Activated T-helper 9 cell treated with anti-CD3 and anti-CD28 coated beads, Interleukin-2, amount 50 U/mL, for 16 hours (primary cell): ENCODE results near the gene CHCHD6.

Experiments used
- DNase-seq: peaks from one replicate; pipeline ENCODE4 v3.0.0-alpha.2; 2020; ENCODE audit warnings: low read depth

The CHCHD6 gene

GRCh38 chr3:126960604-126960995 lies 256.6 kb downstream of the CHCHD6 start:
- DNase-seq = no peak

DNA sequence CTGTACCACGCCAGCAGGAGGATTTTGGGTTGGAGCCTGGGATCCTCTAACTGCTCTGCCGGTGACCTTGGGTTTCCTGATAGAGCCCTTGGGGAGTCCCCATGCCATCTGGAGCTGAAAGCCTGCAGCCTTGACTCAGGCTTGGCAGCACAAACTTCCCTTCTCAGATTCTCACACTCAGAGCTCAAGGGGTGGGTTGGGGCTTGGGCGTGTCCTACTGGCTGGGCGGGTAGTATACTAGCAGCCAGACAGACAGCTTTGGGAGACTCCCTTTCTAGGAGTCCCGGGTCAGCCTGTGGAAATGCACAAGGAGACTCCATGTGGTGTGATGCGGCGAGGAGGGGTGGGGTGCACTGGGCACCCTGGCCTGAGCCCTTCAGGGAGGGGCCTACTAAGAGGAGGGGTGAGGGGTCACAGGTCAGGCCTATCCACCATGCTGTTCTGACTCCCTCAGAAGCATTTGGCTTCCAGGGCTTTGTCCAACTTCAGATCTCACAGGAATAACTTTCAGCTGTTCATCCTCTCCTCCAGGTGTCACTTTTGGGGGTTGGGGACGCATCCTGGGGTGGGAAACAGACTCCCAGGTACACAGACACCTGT lies 257.3 kb downstream of the CHCHD6 start:
- no peak for DNase-seq

GRCh38 chr3:126961791-126962461 lies 257.9 kb downstream of the CHCHD6 start:
- no peak for DNase-seq

DNA sequence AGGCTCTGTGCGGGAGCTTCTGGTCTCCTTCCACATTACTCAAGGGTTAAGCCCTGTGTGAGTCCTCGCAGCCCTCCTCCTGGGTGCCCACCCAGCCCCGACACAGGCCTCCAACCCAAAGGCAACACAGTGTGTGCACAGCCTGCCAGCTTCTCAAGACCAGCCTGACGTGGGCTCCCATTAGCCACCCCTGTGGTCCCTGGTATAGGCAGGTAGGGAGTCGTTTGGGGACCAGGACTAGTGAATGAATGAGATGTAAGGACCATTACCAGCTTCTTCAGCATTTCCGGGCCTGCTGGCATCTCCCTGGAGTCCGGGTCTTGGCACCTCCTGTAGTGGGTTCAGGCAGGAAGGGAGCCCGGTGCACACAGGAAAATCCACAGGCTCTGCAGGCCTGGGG lies 258.7 kb downstream of the CHCHD6 start:
- DNase-seq = no peak

GRCh38 chr3:126963261-126964190 lies 259.5 kb downstream of the CHCHD6 start:
- DNase-seq = no peak

DNA sequence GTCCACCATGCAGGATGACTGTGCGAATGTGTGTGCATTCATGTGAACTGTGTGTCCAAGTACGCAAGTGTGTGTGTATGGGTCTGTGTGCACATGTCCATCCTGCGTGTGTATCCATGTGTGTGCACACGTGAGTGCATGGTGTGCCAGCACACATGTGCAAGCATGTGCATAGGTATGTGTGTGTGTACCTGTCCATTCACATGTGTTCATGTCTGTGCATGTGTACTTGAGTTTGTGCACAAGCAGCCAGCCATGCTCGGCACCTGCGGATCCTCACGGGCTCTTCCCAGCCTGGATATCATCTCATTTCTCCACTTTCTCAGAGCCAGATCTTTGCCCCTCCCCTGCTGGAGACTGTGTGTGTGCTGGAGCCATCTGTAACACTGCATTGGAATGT lies 260.2 kb downstream of the CHCHD6 start:
- no peak for DNase-seq

- DNase-seq = no peak
These were observed 260.9 kb downstream of the CHCHD6 start for GRCh38 chr3:126964950-126965349.

DNA sequence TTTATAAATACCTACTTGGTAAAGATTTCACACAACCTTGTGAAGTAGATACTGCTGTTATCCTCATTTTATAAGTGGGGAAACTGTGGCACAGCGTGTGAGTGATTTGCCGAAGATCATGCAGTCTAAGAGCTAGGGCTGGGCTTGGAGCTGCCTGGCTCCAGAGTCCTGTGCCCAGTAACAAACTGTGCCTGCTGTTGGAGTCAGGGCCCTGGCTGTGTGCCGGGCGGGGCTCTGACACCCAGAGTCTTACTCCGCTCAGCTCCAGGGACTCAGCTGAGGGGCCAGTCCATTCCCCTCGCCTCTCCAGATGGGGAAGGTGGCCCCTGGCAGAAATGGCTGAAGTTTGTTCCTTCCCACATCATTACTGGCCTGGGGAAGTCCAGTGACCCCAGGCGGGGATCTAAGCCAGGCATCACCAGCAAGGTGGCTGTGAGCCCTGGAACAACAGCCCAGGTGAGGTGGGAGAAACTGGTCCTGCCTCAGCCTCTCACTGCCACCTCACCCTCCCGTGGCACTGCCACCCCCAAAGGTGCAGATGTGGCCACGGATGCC lies 261.6 kb downstream of the CHCHD6 start:
- DNase-seq = no peak

GRCh38 chr3:126967386-126967785 lies 263.3 kb downstream of the CHCHD6 start:
- no peak for DNase-seq

DNA sequence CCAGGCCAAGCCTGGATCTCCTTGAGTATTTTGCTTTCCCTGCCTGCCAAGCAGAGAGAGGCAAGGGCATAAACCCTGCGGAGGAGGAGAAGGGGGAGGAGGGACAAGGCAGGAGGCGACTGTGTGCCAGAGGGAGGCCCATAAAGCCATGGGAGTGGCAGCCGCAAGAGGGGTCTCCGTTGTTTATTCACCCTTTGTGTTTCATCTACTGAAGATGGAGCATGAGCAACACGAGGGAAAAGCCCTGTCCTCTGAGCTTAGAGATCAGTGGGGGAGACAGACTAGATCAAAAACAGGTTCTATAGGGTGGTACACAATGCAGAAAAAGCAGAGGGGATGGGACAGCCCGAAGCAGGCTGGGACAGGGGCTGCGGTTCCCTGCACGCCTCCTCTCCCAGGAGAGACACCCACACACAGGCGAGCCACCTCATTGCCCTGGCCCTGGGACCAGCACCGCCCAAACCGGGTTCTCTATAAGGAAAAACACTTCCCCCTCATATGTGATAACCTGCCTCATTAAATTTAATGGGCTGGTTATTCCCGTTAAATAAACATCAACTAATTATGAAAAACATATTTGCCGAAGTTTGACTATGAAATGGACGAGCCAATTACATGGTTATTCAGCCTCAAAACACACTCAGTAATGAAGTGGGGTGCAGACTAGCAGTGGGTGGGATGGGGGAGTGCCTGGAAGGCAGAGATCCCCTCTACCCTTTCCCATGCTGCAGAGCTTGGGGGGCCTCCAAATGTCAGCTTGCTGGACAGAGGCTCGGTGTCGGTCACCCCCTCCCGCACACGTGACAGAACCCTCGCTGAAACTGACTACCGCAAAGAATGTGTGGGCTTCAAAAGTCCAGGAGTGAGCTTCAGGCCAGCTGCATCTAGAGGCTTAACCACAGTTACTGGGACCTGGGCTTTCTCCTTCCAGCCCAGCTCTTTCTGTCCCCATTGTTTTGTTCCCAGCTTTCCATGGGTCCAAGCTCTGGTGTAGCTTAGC lies 264.7 kb downstream of the CHCHD6 start:
- no peak for DNase-seq

GRCh38 chr3:126969586-126969985 lies 265.5 kb downstream of the CHCHD6 start:
- DNase-seq = no peak

DNA sequence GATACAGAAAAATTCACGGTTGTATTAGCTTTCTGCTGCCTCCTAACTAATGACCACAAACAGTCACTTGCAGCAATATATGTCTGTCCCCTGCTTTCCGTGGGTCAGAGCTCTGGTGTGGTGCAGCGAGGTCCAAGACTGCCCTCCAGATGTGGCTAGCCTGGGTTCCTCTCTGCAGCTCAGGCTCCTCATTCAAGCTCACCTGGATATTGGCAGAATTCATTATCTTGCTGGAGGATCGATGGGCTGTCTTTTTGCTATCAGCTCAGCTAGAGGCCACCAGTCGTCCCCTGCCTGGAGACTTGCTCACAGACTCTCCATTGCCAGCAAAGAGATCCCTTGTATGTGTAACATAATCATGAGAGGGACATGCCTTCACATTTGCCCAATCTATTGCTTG lies 266.1 kb downstream of the CHCHD6 start:
- DNase-seq = no peak

DNA sequence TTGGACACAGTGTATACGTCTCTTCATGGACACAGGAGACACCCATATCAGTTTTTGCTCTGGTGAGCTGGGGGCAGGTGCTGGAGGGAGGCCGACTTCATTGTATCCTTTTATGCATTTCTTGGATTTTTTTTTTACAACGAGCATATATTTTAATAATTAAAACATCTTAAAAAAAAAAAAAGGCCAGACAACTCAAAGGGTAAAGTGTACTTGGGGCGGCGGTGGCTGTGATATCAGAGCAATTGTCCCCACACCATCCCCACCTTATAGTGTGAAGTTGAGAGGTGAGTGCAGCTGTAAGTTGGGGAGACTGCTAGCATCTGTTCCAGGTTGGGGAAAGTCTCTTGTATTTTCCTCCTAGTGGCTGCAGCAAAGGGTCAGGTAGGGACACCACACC lies 266.9 kb downstream of the CHCHD6 start:
- DNase-seq = no peak

- no peak for DNase-seq
These were observed 267.9 kb downstream of the CHCHD6 start for GRCh38 chr3:126971891-126972351.

DNA sequence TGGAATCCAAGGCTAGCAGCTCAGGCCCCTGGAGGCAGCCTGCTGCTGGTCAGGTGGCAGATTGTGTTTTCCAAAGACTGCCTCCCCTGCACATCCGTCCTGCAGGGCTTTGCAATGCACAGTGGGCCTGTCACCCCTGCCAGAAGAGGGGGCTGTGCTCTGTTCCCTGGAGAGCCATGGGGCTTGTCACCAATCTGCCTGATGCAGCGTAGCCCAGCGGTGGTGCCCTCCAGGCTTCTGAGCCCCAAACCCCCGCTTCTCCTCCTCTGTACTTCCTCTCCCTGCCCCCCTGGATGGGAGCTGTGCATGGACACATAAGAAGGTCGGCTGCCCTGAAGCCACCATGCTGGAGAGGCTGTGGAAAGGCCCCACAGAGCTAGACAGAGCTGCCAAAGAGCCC lies 268.8 kb downstream of the CHCHD6 start:
- no peak for DNase-seq

DNA sequence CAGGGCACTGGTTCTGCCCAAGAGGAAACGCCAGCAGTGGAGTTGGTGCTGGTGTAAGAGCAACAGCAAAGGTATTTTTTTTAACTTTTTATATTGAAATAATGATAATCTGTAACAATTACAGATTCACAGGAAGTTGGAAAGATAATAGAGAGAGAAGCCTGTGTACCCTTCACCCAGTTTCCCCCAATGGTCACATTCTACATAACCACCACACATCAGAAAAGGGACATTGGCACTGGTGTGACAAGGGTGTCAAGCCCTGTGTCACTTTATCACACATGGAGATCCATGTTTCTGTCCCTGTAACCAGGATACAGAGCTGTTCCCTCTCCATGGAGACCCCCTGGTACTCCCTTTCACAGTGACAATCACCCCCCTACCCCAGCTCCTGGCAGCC lies 269.8 kb downstream of the CHCHD6 start:
- no peak for DNase-seq

- DNase-seq = no peak
These were observed 270.7 kb downstream of the CHCHD6 start for GRCh38 chr3:126974756-126975155.

- no peak for DNase-seq
These were observed 272.9 kb downstream of the CHCHD6 start for GRCh38 chr3:126976906-126977305.

DNA sequence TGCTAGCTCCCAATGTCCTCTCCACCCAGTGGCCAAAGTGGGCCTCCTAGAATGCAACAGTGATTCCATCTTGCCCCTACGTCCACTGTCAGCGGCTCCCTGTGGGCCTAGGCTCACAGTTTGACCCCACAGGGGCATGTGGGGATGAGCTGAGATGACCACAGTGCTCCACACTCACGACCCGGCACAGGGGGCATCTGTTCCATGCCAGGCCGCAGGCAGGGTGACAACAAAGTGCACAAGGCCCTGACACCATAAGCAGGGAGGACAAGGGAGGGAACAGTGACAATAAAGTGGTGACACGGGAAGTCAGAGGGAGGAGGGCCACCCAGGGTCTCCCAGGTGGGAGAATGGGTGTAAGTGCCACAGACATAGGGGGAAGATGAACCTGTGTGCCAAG lies 273.8 kb downstream of the CHCHD6 start:
- DNase-seq = no peak

DNA sequence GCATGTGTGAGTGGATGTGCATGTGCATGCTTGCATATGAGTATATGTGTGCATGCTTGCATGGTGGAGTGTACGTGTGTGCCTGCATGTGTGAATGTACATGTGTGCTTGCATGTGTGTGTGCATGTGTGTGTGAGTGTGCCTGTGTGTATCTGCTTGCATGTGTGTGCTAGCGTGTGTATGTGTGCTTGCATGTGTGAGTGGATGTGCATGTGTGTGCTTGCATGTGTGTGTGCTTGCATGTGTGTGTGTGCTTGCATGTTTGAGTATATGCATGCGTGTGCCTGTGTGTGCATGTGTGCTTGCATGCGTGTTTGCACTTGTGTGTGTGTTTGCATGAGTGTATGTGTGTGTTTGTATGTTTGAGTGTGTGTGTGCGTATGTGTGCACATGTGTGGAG lies 274.3 kb downstream of the CHCHD6 start:
- DNase-seq = no peak

DNA sequence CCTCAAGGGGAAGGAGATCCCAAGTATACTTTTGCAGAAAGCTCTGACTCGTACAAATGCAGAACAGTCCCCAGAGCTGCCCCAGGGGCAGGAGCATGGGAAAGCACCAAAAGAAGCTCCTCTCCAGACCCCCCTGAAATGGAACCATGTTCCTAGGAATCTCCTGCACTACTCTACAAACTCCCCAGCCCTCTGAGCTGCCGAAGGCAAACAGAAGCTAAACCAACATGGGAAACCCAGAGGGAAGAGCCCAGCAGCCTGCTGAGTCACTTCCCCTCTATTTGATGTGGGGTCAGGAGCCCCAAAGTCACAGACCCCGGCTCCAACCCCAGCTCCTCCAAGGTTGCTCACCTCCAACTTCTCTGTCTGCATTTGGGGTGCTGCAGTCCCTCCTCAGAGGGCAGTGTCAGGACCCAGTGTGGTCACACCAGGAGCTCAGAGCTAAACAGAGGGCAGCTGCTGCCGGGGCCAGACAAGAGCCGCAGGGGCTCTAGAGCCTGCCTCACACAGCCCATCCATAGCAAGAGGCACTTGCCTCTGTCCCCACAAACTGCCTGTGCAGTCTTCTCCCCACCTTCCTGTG lies 275.1 kb downstream of the CHCHD6 start:
- no peak for DNase-seq
